HCT116 (cell line): ENCODE measurements around the gene NEB. TPM values are rescaled to one million over a fixed set of nuclear protein-coding genes. Genes with fewer than 3 reads are reported as not detected.

Experiments used
- ATAC-seq: fragments of 200-7000 bp; cut with Tn5 transposase; 2 replicates; pipeline ENCODE4 v1.9.1; 2020; ENCODE audit warnings: mild to moderate bottlenecking, moderate library complexity
- BruUV-seq: library from RNA; stranded (reverse); fragments of 400-500 nt; replicated peaks from 2 replicates; lab custom pipeline; 2021; lab: Mats Ljungman, UMichigan
- CTCF ChIA-PET: fragments of 300-600 bp; sonication (Branson Sonifier 250); formaldehyde crosslinking; loops from one replicate; lab custom pipeline; 2021; ENCODE audit warnings: antibody characterized with exemption; lab: Charles Lee
- POLR2A ChIA-PET: fragments of 300-600, 350-600 bp; sonication (Branson Sonifier 250); formaldehyde crosslinking; loops from one replicate; lab custom pipeline; 2021; ENCODE audit warnings: antibody characterized with exemption; lab: Charles Lee
- RAD21 ChIA-PET, 2 experiments: fragments of 300-600 bp; sonication (Branson Sonifier 250); formaldehyde crosslinking; loops; one replicate each; lab custom pipeline; 2023; ENCODE audit warnings: low total read pairs in 2 of 2; ENCODE audit not compliant: uncharacterized antibody in 2 of 2, unreplicated experiment in 2 of 2, low non-redundant PET in 1 of 2; lab: Charles Lee
- DNase-seq: peaks from one replicate; pipeline ENCODE4 v3.0.0-alpha.2; 2010; ENCODE audit warnings: low read depth, low spot score
- H2AFZ ChIP-seq: fragments of 200-600 bp; shearing (Covaris generic), sonication (generic); 2 replicates; pipeline ENCODE4 v1.6.1; 2017; ENCODE audit warnings: low read depth, mixed run types, mixed read lengths, antibody characterized with exemption, low read length; ENCODE audit not compliant: poor library complexity, severe bottlenecking
- H3K27ac ChIP-seq: 2 replicates; pipeline ENCODE4 v1.5.1; 2012; ENCODE audit warnings: low read depth, low read length
- H3K27me3 ChIP-seq: fragments of 200-600 bp; sonication (generic); 2 replicates; pipeline ENCODE4 v1.6.1; 2016; ENCODE audit warnings: mixed run types, low read length, mixed read lengths; ENCODE audit not compliant: insufficient read depth
- H3K36me3 ChIP-seq, 2 experiments: fragments of 200-500 bp in 1 of 2; fragments of 200-600 bp in 1 of 2; sonication (Bioruptor generic) in 1 of 2; sonication (generic) in 1 of 2; 2 replicates each; pipeline versions ENCODE4 v1.5.1 to v1.6.1; 2014 to 2016; ENCODE audit warnings: low read length in 2 of 2, inconsistent platforms in 1 of 2, mixed read lengths in 1 of 2, mixed run types in 1 of 2; ENCODE audit not compliant: insufficient read depth in 2 of 2, control insufficient read depth in 1 of 2
- H3K4me1 ChIP-seq, 2 experiments: fragments of 200-600 bp in 1 of 2; sonication (generic) in 1 of 2; 2 replicates each; pipeline versions ENCODE4 v1.5.1 to v1.6.1; 2012 to 2017; ENCODE audit warnings: low read length in 2 of 2, inconsistent platforms in 1 of 2, mild to moderate bottlenecking in 1 of 2, mixed read lengths in 1 of 2, mixed run types in 1 of 2, moderate library complexity in 1 of 2; ENCODE audit not compliant: insufficient read depth in 2 of 2, control insufficient read depth in 1 of 2
- H3K4me2 ChIP-seq: fragments of 200-600 bp; sonication (generic); 2 replicates; pipeline ENCODE4 v1.6.1; 2017; ENCODE audit warnings: mixed run types, low read length, mixed read lengths
- H3K4me3 ChIP-seq, 2 experiments: fragments of 200-600 bp in 1 of 2; sonication (generic) in 1 of 2; replicated peaks in 1 of 2; 2 replicates each; pipeline ENCODE4 v1.5.1; 2011 to 2016; ENCODE audit warnings: low read length in 2 of 2, control low read depth in 1 of 2, low read depth in 1 of 2, mild to moderate bottlenecking in 1 of 2, mixed read lengths in 1 of 2, mixed run types in 1 of 2
- H3K79me2 ChIP-seq: fragments of 200-600 bp; sonication (generic); 2 replicates; pipeline ENCODE4 v1.6.1; 2017; ENCODE audit warnings: mild to moderate bottlenecking, mixed run types, low read length, moderate library complexity, mixed read lengths; ENCODE audit not compliant: insufficient read depth
- H3K9ac ChIP-seq: fragments of 200-600 bp; sonication (generic); 2 replicates; pipeline ENCODE4 v1.6.1; 2016; ENCODE audit warnings: low read length, mixed read lengths
- H3K9me2 ChIP-seq: fragments of 200-600 bp; sonication (generic), shearing (Covaris generic); 2 replicates; pipeline ENCODE4 v1.6.1; 2017; ENCODE audit warnings: mixed run types, mild to moderate bottlenecking, moderate library complexity; ENCODE audit not compliant: insufficient read depth
- H3K9me3 ChIP-seq, 2 experiments: fragments of 200-500 bp in 1 of 2; fragments of 200-600 bp in 1 of 2; sonication (Bioruptor generic) in 1 of 2; sonication (generic) in 1 of 2; 2 replicates each; pipeline ENCODE4 v1.6.1; 2014 to 2017; ENCODE audit warnings: low read length in 2 of 2, mixed read lengths in 2 of 2, inconsistent platforms in 1 of 2, low read depth in 1 of 2, mild to moderate bottlenecking in 1 of 2, mixed run types in 1 of 2, moderate library complexity in 1 of 2; ENCODE audit not compliant: control insufficient read depth in 1 of 2, insufficient read depth in 1 of 2
- H4K20me1 ChIP-seq: fragments of 200-600 bp; sonication (generic), shearing (Covaris generic); 2 replicates; pipeline ENCODE4 v1.6.1; 2017; ENCODE audit warnings: mixed run types, mild to moderate bottlenecking, moderate library complexity; ENCODE audit not compliant: insufficient read depth
- CTCF ChIP-seq, 3 experiments: fragments of 200-600 bp in 1 of 3; sonication (generic) in 1 of 3; IDR thresholded peaks in 2 of 3; conservative IDR thresholded peaks in 1 of 3; 2 replicates each; pipeline ENCODE4 v1.5.1; 2012 to 2017; ENCODE audit warnings: low read depth in 2 of 3, low read length in 2 of 3, antibody characterized with exemption in 1 of 3, borderline replicate concordance in 1 of 3, control low read depth in 1 of 3, mild to moderate bottlenecking in 1 of 3, mixed read lengths in 1 of 3, mixed run types in 1 of 3, moderate library complexity in 1 of 3; ENCODE audit not compliant: insufficient read depth in 1 of 3
- ELF1 ChIP-seq: IDR thresholded peaks from 2 replicates; pipeline ENCODE4 v1.6.1; 2012; ENCODE audit warnings: low read depth, borderline replicate concordance
- EZH2 ChIP-seq: fragments of 200-600 bp; sonication (generic); IDR thresholded peaks from 2 replicates; pipeline ENCODE4 v1.6.1; 2017; ENCODE audit warnings: antibody characterized with exemption, mixed run types
- EZH2phosphoT487 ChIP-seq: fragments of 200-600 bp; IDR thresholded peaks from 2 replicates; pipeline ENCODE4 v1.6.1; 2018; ENCODE audit warnings: antibody characterized with exemption, borderline replicate concordance
- FOSL1 ChIP-seq: IDR thresholded peaks from 2 replicates; pipeline ENCODE4 v1.6.1; 2012; ENCODE audit warnings: low read depth
- POLR2A ChIP-seq: IDR thresholded peaks from 2 replicates; pipeline ENCODE4 v1.7.0; 2011; ENCODE audit warnings: borderline replicate concordance; ENCODE audit not compliant: insufficient read depth, insufficient read length; ENCODE audit errors: extremely low read depth
- POLR2AphosphoS5 ChIP-seq: IDR thresholded peaks from 2 replicates; pipeline ENCODE4 v1.6.1; 2011; ENCODE audit warnings: mild to moderate bottlenecking, low read depth, low read length, moderate library complexity
- RAD21 ChIP-seq: IDR thresholded peaks from 2 replicates; pipeline ENCODE4 v1.6.1; 2012; ENCODE audit warnings: low read depth, mild to moderate bottlenecking
- REST ChIP-seq: IDR thresholded peaks from 2 replicates; pipeline ENCODE4 v1.6.1; 2012; ENCODE audit warnings: low read depth
- SIN3A ChIP-seq: IDR thresholded peaks from 2 replicates; pipeline ENCODE4 v1.6.1; 2012; ENCODE audit warnings: low read depth
- SP1 ChIP-seq: IDR thresholded peaks from 2 replicates; pipeline ENCODE4 v1.6.1; 2012; ENCODE audit warnings: low read depth
- SRF ChIP-seq: IDR thresholded peaks from 2 replicates; pipeline ENCODE4 v1.6.1; 2012; ENCODE audit warnings: low read depth
- TCF7L2 ChIP-seq: IDR thresholded peaks from 2 replicates; pipeline ENCODE4 v1.7.0; 2011; ENCODE audit warnings: borderline replicate concordance, inconsistent platforms; ENCODE audit not compliant: insufficient read depth, insufficient read length; ENCODE audit errors: extremely low read depth
- ZBTB33 ChIP-seq: IDR thresholded peaks from 2 replicates; pipeline ENCODE4 v1.6.1; 2011; ENCODE audit warnings: mild to moderate bottlenecking, low read length, moderate library complexity; ENCODE audit not compliant: insufficient replicate concordance; ENCODE audit errors: extremely low read depth
- ZFX ChIP-seq: fragments of 450-650 bp; IDR thresholded peaks from 2 replicates; pipeline ENCODE4 v1.6.1; 2017
- intact Hi-C: fragments of 100-400 bp; cut with micrococcal nuclease; formaldehyde crosslinking; loops from 2 replicates; pipeline ENCODE4 v1.10.0; 2022
- total RNA-seq: library from RNA; stranded (reverse); gene quantifications from one replicate; pipeline ENCODE4 v1.2.1, GENCODE V29; 2021; ENCODE audit not compliant: unreplicated experiment

NEB gene
- total RNA-seq, 1 experiment from 2014 or later: 0.34 TPM

GRCh38 chr2:151543876-151544275 is 190.4 kb downstream of the NEB start (continued):
- no peak for TF ChIP-seq CTCF (IDR thresholded peaks at IDR 0.05 in 2 of 3, conservative IDR thresholded peaks at IDR 0.05 in 1 of 3; ENCODE audit: borderline replicate concordance in 1 of 3, insufficient read depth in 1 of 3, low read depth in 2 of 3, low read length in 2 of 3)
- TF ChIP-seq POLR2AphosphoS5: no peak
- TF ChIP-seq, all 23 proteins: peak for 0

GRCh38 chr2:151534001-151534400 is 200.3 kb downstream of the NEB start:
- no peaks in the 10 kb centered on the region for H3K36me3 ChIP-seq
- H2AFZ ChIP-seq: no peak overlapping the region
- RAD21 ChIA-PET: no interaction called here
- no peaks in the 10 kb centered on the region for H4K20me1 ChIP-seq
- no TSS peak for BruUV-seq
- H3K27me3 ChIP-seq: no peaks in the 10 kb centered on the region
- intact Hi-C loops: no loop called here
- ATAC-seq (no peak), DNase-seq (no peak)
- POLR2A ChIA-PET: no interaction called here
- H3K4me2 ChIP-seq: no peak overlapping the region
- CTCF ChIA-PET: no interaction called here
- H3K9me2 ChIP-seq: no peaks in the 10 kb centered on the region
- H3K9ac ChIP-seq: no peak overlapping the region
- H3K27ac ChIP-seq: no peak overlapping the region
- no peaks in the 10 kb centered on the region for H3K9me3 ChIP-seq
- H3K79me2 ChIP-seq: no peaks in the 10 kb centered on the region
- H3K4me3 ChIP-seq: no peak overlapping the region
- no peaks in the 10 kb centered on the region for H3K4me1 ChIP-seq
- no peak for TF ChIP-seq REST
- TF ChIP-seq SRF: no peak
- TF ChIP-seq CTCF (IDR thresholded peaks at IDR 0.05 in 2 of 3, conservative IDR thresholded peaks at IDR 0.05 in 1 of 3; ENCODE audit: borderline replicate concordance in 1 of 3, insufficient read depth in 1 of 3, low read depth in 2 of 3, low read length in 2 of 3): no peak
- no peak for TF ChIP-seq ZFX
- no peak for TF ChIP-seq SP1
- no peak for TF ChIP-seq ELF1
- no peak for TF ChIP-seq SIN3A
- no peak for TF ChIP-seq RAD21
- TF ChIP-seq EZH2phosphoT487: no peak
- no peak for TF ChIP-seq FOSL1
- no peak for TF ChIP-seq POLR2AphosphoS5
- no peak for TF ChIP-seq TCF7L2
- no peak for TF ChIP-seq ZBTB33
- TF ChIP-seq EZH2: no peak
- no peak for TF ChIP-seq POLR2A
